RPMI8226 (cell line): ENCODE measurements around the gene CENPX.

Experiments
- DNase-seq: peaks from one replicate; pipeline ENCODE4 v3.0.0-alpha.2; 2015

Gene CENPX

GRCh38 chr17:82009413-82009812 is 13.3 kb downstream of the CENPX start:
- no peak for DNase-seq

- DNase-seq = no peak
Observed at GRCh38 chr17:82008941-82009405, 13.7 kb downstream of the CENPX start.

- DNase-seq = no peak
Observed at GRCh38 chr17:82008258-82008940, 14.3 kb downstream of the CENPX start.

- no peak for DNase-seq
Observed at GRCh38 chr17:82007495-82008257, 15.0 kb downstream of the CENPX start.

- DNase-seq = no peak
Observed at GRCh38 chr17:82007228-82007494, 15.5 kb downstream of the CENPX start.

GRCh38 chr17:82006468-82007227 is 16.0 kb downstream of the CENPX start:
- no peak for DNase-seq

GRCh38 chr17:82005701-82006348 is 16.9 kb downstream of the CENPX start:
- DNase-seq = no peak

- no peak for DNase-seq
Observed at GRCh38 chr17:82004517-82005455, 17.9 kb downstream of the CENPX start.

- DNase-seq = no peak
Observed at GRCh38 chr17:82003411-82004381, 19.0 kb downstream of the CENPX start.

GRCh38 chr17:82001571-82002056 is 21.1 kb downstream of the CENPX start:
- no peak for DNase-seq

- DNase-seq = no peak
Observed at GRCh38 chr17:82000803-82001570, 21.7 kb downstream of the CENPX start.

GRCh38 chr17:81999976-82000802 is 22.5 kb downstream of the CENPX start:
- DNase-seq = no peak

GRCh38 chr17:81999587-81999975 is 23.1 kb downstream of the CENPX start:
- no peak for DNase-seq

- no peak for DNase-seq
Observed at GRCh38 chr17:81998691-81999438, 23.8 kb downstream of the CENPX start.

GRCh38 chr17:81998212-81998611 is 24.5 kb downstream of the CENPX start:
- no peak for DNase-seq

- no peak for DNase-seq
Observed at GRCh38 chr17:81996757-81997441, 25.8 kb downstream of the CENPX start.

- DNase-seq = no peak
Observed at GRCh38 chr17:81996232-81996756, 26.4 kb downstream of the CENPX start.
